ENCODE data around the gene PML.
"Not testable (repeated sequence)": the region's sequence is repeated elsewhere in the genome, so short reads cannot be mapped to it uniquely, and the experiment has no call there.

The PML gene

GRCh38 chr15:74038707-74039655 is 44.5 kb downstream of the PML start:
- DNase-seq (ENCODE audit: low read depth in 2 of 2): no peak

DNA sequence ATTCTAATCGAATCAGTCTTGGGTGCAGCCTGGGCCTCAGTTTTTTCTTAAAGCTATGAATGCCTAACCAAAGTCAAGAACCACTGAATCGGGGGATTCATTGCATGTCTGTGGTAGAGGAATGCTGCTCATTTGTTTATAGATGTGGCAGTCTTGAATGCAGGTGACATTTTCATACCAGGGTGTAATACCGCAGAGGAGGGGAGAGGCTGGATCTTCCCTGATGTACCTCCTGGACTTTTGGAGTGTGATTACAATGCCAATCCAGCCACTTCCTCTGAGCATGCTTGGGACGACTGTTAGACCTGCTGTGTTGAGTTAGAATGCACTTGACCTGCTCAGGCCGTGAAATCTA is 45.1 kb downstream of the PML start:
- no peak for DNase-seq (ENCODE audit: low read depth in 2 of 2)

- DNase-seq (ENCODE audit: low read depth in 2 of 2): no peak
These were observed 45.8 kb downstream of the PML start for GRCh38 chr15:74040109-74040850.

- no peak for DNase-seq (ENCODE audit: low read depth in 2 of 2)
These were observed 46.8 kb downstream of the PML start for GRCh38 chr15:74041311-74041756.

- DNase-seq (ENCODE audit: low read depth in 2 of 2): no peak
These were observed 47.4 kb downstream of the PML start for GRCh38 chr15:74041777-74042435.

DNA sequence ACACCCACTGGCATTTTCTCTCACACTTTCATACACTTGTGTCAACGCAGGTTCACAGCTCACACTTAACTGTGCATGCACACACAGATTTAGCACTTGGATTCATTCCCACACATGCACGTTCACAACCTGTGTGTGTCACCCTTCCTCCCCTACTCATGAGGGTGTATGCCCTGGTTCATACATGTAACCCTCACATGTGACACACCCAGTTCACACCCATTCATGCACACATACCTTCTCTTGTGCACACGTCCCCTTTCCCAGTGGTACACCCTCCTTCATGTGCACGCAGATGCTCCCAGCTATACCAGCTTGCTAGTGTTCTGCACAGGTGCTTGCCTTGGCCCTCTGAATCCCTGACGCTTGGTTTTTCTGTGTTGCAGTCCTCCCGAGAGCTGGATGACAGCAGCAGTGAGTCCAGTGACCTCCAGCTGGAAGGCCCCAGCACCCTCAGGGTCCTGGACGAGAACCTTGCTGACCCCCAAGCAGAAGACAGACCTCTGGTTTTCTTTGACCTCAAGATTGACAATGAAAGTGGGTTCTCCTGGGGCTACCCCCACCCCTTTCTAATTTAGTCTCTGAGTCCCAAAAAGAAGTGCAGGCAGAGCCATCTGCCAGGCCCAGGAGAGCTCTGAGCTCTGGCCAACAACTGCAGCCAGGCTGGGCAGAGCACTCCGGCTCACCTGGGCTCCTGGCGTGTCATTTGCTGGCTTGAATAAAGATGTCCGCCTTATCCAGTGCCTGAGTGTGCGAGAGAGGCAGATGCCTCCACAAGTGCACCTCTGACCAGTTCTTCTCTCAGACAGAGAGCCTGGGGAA is 48.3 kb downstream of the PML start:
- DNase-seq (ENCODE audit: low read depth in 2 of 2): no peak

GRCh38 chr15:74043425-74044266 is 49.1 kb downstream of the PML start:
- DNase-seq (ENCODE audit: low read depth in 2 of 2): no peak

- DNase-seq (ENCODE audit: low read depth in 2 of 2): no peak
These were observed 50.0 kb downstream of the PML start for GRCh38 chr15:74044267-74045110.

- no peak for DNase-seq (ENCODE audit: low read depth in 2 of 2)
These were observed 50.7 kb downstream of the PML start for GRCh38 chr15:74045184-74045583.

DNA sequence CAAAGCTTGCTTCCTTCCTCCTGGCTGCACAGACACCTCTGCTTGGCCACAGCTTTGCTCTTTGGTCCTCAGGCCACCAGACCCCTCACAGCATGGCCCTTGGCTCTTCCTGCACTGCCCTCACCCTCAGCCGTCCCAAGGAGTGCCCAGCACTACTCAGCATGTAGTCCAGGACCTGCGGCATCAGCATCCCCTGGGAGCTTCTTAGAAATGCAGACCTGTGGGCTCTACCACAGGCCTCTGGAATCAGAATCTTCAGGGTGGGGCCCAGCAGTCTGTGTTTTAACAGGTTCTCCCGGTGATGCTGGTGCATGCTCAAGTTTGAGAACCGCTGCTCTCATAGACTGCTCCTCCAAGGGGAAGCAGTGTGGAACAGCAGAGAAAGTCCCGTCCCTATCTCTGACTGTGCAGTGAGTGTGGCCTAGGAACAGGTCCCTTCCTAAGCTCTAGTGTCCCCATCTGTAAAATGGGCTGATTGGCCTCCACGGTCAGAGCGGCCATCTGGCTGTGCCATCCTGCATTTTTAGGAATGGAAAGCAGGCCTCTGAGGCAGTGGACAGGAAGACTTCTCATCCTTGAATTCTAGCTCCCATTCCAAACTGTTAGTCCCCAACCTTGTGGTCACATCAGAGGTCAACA is 51.2 kb downstream of the PML start:
- no peak for DNase-seq (ENCODE audit: low read depth in 2 of 2)

GRCh38 chr15:74046275-74046674 is 51.8 kb downstream of the PML start:
- DNase-seq (ENCODE audit: low read depth in 2 of 2): no peak

- no peak for DNase-seq (ENCODE audit: low read depth in 2 of 2)
These were observed 55.6 kb downstream of the PML start for GRCh38 chr15:74050127-74050526.

DNA sequence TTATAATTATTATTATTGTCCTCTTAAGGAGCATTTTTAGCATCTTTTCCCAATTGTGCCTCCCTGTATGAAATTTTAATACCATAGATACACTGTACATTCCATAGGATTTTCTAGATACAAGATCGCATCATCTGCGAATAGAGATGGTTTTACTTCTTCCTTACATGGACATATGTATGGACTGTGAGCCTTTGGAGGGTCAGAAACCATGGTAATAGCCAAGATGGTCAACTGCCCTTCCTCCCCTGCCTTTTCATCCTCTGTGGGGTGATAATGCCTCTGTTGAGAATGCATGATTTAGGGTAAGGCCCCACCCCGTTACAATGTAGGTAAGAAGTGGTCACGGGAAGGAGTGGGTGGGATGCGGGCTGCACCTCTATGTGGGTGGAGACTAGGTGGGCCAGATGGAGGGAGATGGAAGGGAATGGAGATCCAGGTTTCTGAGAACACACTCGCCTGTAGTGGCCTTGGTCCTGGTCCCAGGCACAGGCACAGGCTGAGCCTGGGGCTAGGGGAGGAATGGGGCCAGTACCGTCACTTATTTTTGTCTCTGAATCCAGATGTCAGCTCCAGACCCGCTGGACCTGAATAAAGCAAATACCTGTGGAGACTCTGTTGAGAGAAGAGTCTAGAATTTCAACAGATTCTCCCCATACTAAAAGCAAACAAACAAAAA is 56.2 kb downstream of the PML start:
- DNase-seq (ENCODE audit: low read depth in 2 of 2): no peak

DNA sequence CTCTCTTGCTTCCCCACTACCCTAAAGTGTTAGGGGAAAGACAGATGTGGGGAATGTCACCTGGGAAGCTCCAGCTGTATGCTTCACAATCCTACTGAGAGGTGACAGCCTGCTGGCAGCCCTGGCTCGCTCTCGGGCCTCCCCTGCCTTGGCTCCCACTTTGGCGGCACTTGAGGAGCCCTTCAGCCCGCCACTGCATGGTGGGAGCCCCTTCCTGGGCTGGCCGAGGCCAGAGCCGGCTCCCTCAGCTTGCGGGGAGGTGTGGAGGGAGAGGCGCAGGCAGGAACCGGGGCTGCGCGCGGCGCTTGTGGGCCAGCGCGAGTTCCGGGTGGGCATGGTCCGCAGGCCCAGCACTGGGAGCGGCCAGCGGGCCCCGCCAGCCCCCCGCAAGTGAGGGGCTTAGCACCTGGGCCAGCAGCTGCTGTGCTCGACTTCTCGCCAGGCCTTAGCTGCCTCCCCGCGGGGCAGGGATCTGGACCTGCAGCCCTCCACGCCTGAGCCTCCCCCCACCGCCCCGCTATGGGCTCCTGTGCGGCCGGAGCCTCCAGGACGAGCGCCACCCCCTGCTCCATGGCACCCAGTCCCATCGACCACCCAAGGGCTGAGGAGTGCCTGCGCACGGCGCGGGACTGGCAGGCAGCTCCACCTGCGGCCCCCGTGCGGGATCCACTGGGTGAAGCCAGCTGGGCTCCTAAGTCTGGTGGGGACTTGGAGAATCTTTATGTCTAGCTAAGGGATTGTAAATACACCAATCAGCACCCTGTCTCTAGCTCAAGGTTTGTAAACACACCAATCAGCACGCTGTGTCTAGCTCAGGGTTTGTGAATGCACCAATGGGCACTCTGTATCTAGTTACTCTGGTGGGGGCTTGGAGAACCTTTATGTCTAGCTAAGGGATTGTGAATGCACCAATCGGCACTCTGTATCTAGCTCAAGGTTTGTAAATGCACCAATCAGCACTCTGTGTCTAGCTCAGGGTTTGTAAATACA is 58.0 kb downstream of the PML start:
- not testable (repeated sequence) for DNase-seq (ENCODE audit: low read depth in 2 of 2)

DNA sequence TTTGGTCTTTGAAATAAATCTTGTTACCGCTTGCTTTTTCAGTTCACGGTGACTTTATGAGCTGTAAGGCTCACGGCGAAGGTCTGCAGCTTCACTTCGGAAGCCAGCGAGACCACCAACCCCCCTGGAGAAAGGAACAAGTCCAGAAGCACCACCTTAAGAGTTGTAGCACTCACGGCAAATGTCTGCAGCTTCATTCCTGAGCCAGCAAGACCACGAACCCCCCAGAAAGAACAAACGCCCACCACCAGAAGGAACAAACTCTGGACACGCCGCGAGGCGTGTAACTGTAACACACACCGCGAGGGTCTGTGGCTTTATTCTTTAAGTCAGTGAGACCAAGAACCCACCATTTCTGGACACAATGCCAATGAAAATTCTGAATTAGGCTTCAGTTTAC is 59.0 kb downstream of the PML start:
- DNase-seq (ENCODE audit: low read depth in 2 of 2): no peak

DNA sequence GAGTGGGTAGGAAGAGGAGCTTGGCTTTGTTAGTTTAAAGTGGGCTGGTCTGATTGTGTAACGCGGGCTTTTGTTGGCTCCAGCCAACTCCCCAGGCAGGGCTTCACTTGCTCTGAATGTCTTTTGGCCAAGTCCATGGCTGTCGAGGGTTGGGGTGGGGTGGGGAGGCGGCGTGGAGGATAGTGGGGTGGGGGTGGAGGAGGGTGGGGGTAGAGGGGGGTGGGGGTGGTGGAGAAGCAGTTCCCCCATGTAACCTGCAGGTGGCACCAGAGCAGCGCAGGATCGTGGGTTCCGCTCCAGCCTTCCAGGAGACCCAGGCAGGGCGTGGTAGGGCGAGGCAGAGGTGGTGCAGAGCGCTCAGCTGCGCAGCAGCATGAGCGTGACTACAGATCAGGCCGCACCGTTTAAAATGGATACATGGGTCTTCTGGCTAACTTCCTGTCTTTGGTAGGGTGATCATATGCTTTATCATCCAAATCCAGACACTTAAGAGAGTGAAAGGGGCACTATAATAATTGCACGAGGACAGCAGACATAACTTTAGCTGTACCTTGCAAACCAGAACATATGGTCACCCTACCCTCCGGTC is 59.5 kb downstream of the PML start:
- peak; percentile 44 to 48 for DNase-seq (ENCODE audit: low read depth in 2 of 2)

GRCh38 chr15:74055804-74056203 is 61.3 kb downstream of the PML start:
- no peak for DNase-seq (ENCODE audit: low read depth in 2 of 2)
